ENCODE results near the gene MYBL2. TPM values are rescaled to one million over a fixed set of nuclear protein-coding genes. Genes with fewer than 3 reads are reported as not detected.

MYBL2 gene
- total RNA-seq, 3 donors from 2014 or later (not counting 1 experiment from before 2014, with no cell fraction given): 1.6 to 2.4 (median 1.7) TPM

DNA sequence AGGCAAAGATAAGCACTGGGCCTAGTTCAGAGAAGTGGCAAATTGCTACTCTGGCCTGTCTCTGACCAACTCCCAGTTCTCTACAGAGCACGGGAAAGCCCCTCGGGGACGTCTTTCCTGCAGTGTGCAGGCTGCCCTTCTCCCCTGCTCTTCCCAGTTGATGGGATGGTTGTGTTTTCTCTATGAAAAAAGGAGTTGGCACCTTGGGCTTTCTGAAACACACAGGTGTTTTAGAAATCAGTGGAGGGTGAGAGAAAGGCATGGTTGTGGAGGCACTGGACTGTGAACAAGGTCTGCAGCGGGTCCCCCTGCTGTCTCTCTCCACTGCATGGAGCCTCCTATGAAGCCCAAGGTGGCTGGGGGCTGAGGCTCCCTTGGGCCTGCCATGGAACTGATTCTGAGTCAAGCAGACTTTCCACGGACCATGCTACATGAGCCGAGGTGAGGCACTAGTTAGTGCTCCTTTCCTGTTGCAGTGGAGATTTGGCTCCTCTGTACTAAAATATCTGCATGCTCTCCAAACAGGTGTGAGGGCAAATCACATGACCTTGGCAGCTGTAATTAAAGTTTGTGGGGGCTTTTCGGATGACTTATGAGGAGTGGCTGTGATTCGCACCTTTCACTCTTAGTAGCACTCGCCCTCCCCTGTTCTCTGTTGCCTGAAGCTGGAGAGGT, 43.6 kb downstream of the MYBL2 start:
- H3K36me3 Mint-ChIP-seq: no peaks in the 10 kb centered on the region
- intact Hi-C loops (cut with micrococcal nuclease): no loop called here
- no peak overlapping the region for H3K4me3 Mint-ChIP-seq
- H3K9me3 ChIP-seq (ENCODE audit: control insufficient read depth, insufficient read depth, low read length): no peaks in the 10 kb centered on the region
- no peaks in the 10 kb centered on the region for H3K36me3 ChIP-seq (ENCODE audit: control insufficient read depth, insufficient read depth, low read length)
- H3K27ac Mint-ChIP-seq: no peak overlapping the region
- 86% methylated on average over 9 of the region's 9 CpGs for WGBS (ENCODE audit: insufficient coverage)
- no peak for ATAC-seq
- H3K27ac ChIP-seq (ENCODE audit: low read length): no peak overlapping the region
- H3K9me3 Mint-ChIP-seq: no peaks in the 10 kb centered on the region
- H3K4me1 Mint-ChIP-seq: no peaks in the 10 kb centered on the region
- H3K27me3 ChIP-seq (ENCODE audit: control insufficient read depth, insufficient read depth, low read length): no peaks in the 10 kb centered on the region
- no peak overlapping the region for H3K4me3 ChIP-seq (ENCODE audit: low read length)
- TF ChIP-seq, protein P1, sequence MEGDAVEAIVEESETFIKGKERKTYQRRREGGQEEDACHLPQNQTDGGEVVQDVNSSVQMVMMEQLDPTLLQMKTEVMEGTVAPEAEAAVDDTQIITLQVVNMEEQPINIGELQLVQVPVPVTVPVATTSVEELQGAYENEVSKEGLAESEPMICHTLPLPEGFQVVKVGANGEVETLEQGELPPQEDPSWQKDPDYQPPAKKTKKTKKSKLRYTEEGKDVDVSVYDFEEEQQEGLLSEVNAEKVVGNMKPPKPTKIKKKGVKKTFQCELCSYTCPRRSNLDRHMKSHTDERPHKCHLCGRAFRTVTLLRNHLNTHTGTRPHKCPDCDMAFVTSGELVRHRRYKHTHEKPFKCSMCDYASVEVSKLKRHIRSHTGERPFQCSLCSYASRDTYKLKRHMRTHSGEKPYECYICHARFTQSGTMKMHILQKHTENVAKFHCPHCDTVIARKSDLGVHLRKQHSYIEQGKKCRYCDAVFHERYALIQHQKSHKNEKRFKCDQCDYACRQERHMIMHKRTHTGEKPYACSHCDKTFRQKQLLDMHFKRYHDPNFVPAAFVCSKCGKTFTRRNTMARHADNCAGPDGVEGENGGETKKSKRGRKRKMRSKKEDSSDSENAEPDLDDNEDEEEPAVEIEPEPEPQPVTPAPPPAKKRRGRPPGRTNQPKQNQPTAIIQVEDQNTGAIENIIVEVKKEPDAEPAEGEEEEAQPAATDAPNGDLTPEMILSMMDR (IDR thresholded peaks at IDR 0.05): no peak
- no peaks in the 10 kb centered on the region for H3K4me1 ChIP-seq (ENCODE audit: control insufficient read depth, insufficient read depth, low read length)
- DNase-seq: no peak
- no peaks in the 10 kb centered on the region for H3K27me3 Mint-ChIP-seq (ENCODE audit: low read depth in 2 of 2)

DNA sequence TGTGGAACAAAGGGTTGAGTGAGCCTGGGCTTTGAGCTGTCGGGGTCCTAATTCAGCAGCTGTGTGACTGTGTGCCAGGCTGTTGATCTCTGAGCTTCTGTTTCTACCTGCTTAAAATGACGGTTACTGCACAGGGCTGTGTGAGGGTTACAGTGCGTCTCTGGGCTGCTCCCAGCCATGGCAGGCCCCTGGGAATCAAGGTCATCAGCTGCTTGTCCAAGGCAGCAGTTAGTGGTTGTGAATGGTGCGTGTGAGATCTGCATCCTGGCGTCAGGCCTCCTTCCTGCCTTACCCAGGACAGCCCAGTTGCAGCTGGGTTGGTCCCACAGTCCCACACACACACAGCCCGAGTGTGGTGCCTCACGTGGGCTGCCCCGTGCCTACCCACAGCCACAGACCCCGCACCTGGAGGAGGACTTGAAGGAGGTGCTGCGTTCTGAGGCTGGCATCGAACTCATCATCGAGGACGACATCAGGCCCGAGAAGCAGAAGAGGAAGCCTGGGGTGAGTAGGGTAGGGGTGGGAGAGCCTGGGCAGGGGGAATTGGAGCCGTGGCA, 44.3 kb downstream of the MYBL2 start:
- WGBS (ENCODE audit: insufficient coverage): 76% methylated on average over 15 of the region's 15 CpGs
- H3K27me3 ChIP-seq (ENCODE audit: control insufficient read depth, insufficient read depth, low read length): no peaks in the 10 kb centered on the region
- Mint-ChIP-seq H3K27me3 (ENCODE audit: low read depth in 2 of 2) (no peaks in the 10 kb centered on the region), H3K9me3 (no peaks in the 10 kb centered on the region), H3K27ac (no peak overlapping the region), H3K36me3 (no peaks in the 10 kb centered on the region), H3K4me1 (no peaks in the 10 kb centered on the region), H3K4me3 (no peak overlapping the region)
- no peaks in the 10 kb centered on the region for H3K9me3 ChIP-seq (ENCODE audit: control insufficient read depth, insufficient read depth, low read length)
- DNase-seq (no peak), ATAC-seq (no peak)
- H3K4me3 ChIP-seq (ENCODE audit: low read length): no peak overlapping the region
- no peaks in the 10 kb centered on the region for H3K36me3 ChIP-seq (ENCODE audit: control insufficient read depth, insufficient read depth, low read length)
- H3K27ac ChIP-seq (ENCODE audit: low read length): no peak overlapping the region
- TF ChIP-seq, protein P1 (IDR thresholded peaks at IDR 0.05): no peak
- H3K4me1 ChIP-seq (ENCODE audit: control insufficient read depth, insufficient read depth, low read length): no peaks in the 10 kb centered on the region
- intact Hi-C loops (cut with micrococcal nuclease): no loop called here

DNA sequence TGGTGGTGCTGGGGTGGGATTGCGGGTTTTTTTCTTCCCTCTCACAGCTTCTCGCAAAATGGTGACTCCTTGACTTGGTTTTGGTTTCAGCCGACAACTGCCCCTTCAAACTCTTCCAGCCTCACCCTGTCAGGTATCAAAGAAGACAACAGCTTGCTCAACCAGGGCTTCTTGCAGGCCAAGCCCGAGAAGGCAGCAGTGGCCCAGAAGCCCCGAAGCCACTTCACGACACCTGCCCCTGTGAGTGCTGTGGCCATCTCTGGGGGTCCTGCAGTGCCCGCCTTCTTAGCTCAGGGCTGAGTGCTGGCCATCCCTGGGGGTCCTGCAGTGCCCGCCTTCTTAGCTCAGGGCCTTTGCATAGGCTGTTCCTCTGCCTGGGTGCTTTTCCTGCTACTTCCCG, 48.1 kb downstream of the MYBL2 start:
- intact Hi-C loops (cut with micrococcal nuclease): no loop called here
- Mint-ChIP-seq H3K9me3 (no peaks in the 10 kb centered on the region), H3K4me3 (no peak overlapping the region), H3K36me3 (no peaks in the 10 kb centered on the region), H3K4me1 (no peaks in the 10 kb centered on the region), H3K27me3 (ENCODE audit: low read depth in 2 of 2) (no peaks in the 10 kb centered on the region), H3K27ac (no peak overlapping the region)
- TF ChIP-seq, protein P1 (IDR thresholded peaks at IDR 0.05): no peak
- Histone ChIP-seq H3K27ac (ENCODE audit: low read length) (no peak overlapping the region), H3K4me3 (ENCODE audit: low read length) (no peak overlapping the region), H3K27me3 (ENCODE audit: control insufficient read depth, insufficient read depth, low read length) (no peaks in the 10 kb centered on the region), H3K4me1 (ENCODE audit: control insufficient read depth, insufficient read depth, low read length) (no peaks in the 10 kb centered on the region), H3K9me3 (ENCODE audit: control insufficient read depth, insufficient read depth, low read length) (no peaks in the 10 kb centered on the region), H3K36me3 (ENCODE audit: control insufficient read depth, insufficient read depth, low read length) (no peaks in the 10 kb centered on the region)
- ATAC-seq (no peak), DNase-seq (no peak)
- 99% methylated on average over 8 of the region's 9 CpGs for WGBS (ENCODE audit: insufficient coverage)

DNA sequence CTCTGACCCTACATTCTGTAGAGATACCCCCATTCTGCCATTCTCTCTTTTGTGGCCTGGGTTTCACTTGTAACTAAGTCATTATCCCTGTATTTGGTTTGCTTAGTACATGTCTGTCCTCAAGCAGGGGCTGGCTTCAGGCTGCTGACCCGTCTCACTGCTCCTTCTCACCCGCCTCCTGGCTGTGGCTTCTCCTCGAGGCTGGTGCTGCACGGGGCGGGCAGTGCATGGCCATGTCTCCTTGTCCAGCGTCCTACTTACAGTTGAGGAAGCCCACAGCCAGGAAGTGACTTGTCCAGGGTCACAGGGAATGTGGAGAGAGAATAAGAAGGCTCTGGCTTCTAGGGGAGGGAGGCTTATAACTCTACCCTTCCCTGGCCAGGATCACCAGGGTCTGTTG, 48.6 kb downstream of the MYBL2 start:
- Mint-ChIP-seq H3K27ac (no peak overlapping the region), H3K4me3 (no peak overlapping the region), H3K9me3 (no peaks in the 10 kb centered on the region), H3K36me3 (no peaks in the 10 kb centered on the region), H3K27me3 (ENCODE audit: low read depth in 2 of 2) (no peaks in the 10 kb centered on the region), H3K4me1 (no peaks in the 10 kb centered on the region)
- no peaks in the 10 kb centered on the region for H3K27me3 ChIP-seq (ENCODE audit: control insufficient read depth, insufficient read depth, low read length)
- TF ChIP-seq, protein P1 (IDR thresholded peaks at IDR 0.05): no peak
- H3K9me3 ChIP-seq (ENCODE audit: control insufficient read depth, insufficient read depth, low read length): no peaks in the 10 kb centered on the region
- H3K4me1 ChIP-seq (ENCODE audit: control insufficient read depth, insufficient read depth, low read length): no peaks in the 10 kb centered on the region
- no peaks in the 10 kb centered on the region for H3K36me3 ChIP-seq (ENCODE audit: control insufficient read depth, insufficient read depth, low read length)
- intact Hi-C loops (cut with micrococcal nuclease): no loop called here
- H3K27ac ChIP-seq (ENCODE audit: low read length): no peak overlapping the region
- ATAC-seq: no peak
- DNase-seq: no peak
- 91% methylated on average over 6 of the region's 6 CpGs for WGBS (ENCODE audit: insufficient coverage)
- H3K4me3 ChIP-seq (ENCODE audit: low read length): no peak overlapping the region
